ENCODE measurements around the gene NSUN6.

GRCh38 chr10:18687195-18687594, 35.8 kb upstream of the NSUN6 start:
- no peak for TF ChIP-seq CTCF (IDR thresholded peaks at IDR 0.05)
- TF ChIP-seq POLR2A (IDR thresholded peaks at IDR 0.05) = no peak

Measured in thyroid gland (tissue), 4 donors.